ENCODE results near the gene DGUOK.
"Not testable (repeated sequence)": the region's sequence is repeated elsewhere in the genome, so short reads cannot be mapped to it uniquely, and the experiment has no call there.

Gene DGUOK

DNA sequence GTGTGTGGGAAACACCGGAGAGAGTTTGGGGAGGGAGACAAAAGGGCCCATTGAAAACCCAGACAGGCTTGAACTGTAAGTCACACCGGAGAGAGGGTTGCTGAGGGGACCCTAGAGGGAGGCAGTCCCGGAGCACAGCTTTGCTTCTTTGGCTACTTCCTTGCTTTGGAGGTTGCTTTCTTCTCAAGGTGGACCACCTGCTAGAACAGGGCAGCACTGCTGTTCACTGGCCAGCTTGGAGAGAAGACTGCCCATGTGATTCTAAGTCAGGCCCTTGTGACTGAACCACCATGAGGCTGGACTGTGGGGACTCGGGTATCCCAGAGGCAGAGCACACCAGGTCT lies 29.5 kb upstream of the DGUOK start:
- in situ Hi-C loops (cut with HindIII; ENCODE audit: low pct_ligation_motif_present, low sequenced_read_pairs): no loop called here
- no peak for DNase-seq
- Histone ChIP-seq H3K36me3 (replicated peaks) (no peaks in the 10 kb centered on the region), H3K27ac (no peak overlapping the region), H3K4me3 (ENCODE audit: low read depth, low read length) (no peak overlapping the region), H3K27me3 (replicated peaks) (no peaks in the 10 kb centered on the region)
- no peak for TF ChIP-seq CTCF (IDR thresholded peaks at IDR 0.05; ENCODE audit: low read depth, low read length, missing control alignments)

GRCh38 chr2:73897934-73898333 lies 28.7 kb upstream of the DGUOK start:
- in situ Hi-C loops (cut with HindIII; ENCODE audit: low pct_ligation_motif_present, low sequenced_read_pairs): no loop called here
- Histone ChIP-seq H3K27ac (no peak overlapping the region), H3K4me3 (ENCODE audit: low read depth, low read length) (no peak overlapping the region), H3K27me3 (replicated peaks) (no peaks in the 10 kb centered on the region), H3K36me3 (replicated peaks) (no peaks in the 10 kb centered on the region)
- no peak for DNase-seq
- TF ChIP-seq CTCF (IDR thresholded peaks at IDR 0.05; ENCODE audit: low read depth, low read length, missing control alignments): no peak

DNA sequence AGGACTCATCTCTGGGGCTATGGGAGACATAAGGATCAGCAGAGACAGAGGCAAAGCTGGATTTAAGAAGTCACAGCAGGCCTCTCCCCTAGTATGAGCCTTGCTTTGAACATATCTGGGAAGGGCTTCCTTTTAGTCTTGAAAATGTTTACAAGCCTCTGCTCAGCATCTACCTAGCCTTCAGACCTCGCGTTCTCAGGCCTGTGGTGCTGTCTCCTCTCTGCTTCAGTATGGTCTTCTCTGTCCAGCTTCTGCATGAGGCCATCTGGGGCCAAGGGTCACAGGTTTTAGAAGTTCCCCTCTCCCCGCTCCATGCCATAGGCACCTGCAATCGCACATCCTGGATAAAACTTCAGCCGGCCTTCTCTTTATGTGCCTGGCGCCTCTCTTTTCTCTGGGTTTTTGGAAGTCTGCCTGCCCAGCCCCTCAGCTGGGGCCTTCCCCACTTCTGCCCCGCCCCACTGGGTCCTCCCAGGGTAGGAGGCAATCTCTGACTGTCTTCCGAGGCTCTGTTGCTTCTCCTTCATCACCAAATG lies 26.8 kb upstream of the DGUOK start:
- TF ChIP-seq CTCF (IDR thresholded peaks at IDR 0.05; ENCODE audit: low read depth, low read length, missing control alignments): no peak
- in situ Hi-C loops (cut with HindIII; ENCODE audit: low pct_ligation_motif_present, low sequenced_read_pairs): no loop called here
- Histone ChIP-seq H3K27ac (no peak overlapping the region), H3K36me3 (replicated peaks) (no peaks in the 10 kb centered on the region), H3K4me3 (ENCODE audit: low read depth, low read length) (no peak overlapping the region), H3K27me3 (replicated peaks) (no peaks in the 10 kb centered on the region)
- DNase-seq: no peak

DNA sequence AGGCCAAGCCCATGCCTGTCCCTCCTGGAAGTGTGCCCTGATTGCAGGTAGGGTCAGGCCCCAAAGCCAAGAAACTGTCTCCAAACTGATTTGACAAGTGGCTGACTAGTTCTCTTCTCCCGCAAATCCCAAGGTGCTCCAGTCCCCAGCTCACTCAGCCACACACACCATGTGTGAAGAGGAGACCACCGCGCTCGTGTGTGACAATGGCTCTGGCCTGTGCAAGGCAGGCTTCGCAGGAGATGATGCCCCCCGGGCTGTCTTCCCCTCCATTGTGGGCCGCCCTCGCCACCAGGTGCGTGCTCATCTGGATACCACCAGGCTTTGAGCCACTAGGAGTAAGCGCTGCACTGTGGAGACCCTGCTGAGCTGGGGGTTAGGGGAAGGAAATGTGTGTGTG lies 25.5 kb upstream of the DGUOK start:
- DNase-seq: no peak
- no peak overlapping the region for H3K4me3 ChIP-seq (ENCODE audit: low read depth, low read length)
- in situ Hi-C loops (cut with HindIII; ENCODE audit: low pct_ligation_motif_present, low sequenced_read_pairs): no loop called here
- TF ChIP-seq CTCF (IDR thresholded peaks at IDR 0.05; ENCODE audit: low read depth, low read length, missing control alignments): no peak
- H3K27ac ChIP-seq: no peak overlapping the region
- H3K36me3 ChIP-seq (replicated peaks): no peaks in the 10 kb centered on the region
- H3K27me3 ChIP-seq (replicated peaks): no peaks in the 10 kb centered on the region

- no peak for TF ChIP-seq CTCF (IDR thresholded peaks at IDR 0.05; ENCODE audit: low read depth, low read length, missing control alignments)
- H3K27me3 ChIP-seq (replicated peaks): no peaks in the 10 kb centered on the region
- no peak overlapping the region for H3K27ac ChIP-seq
- in situ Hi-C loops (cut with HindIII; ENCODE audit: low pct_ligation_motif_present, low sequenced_read_pairs): no loop called here
- H3K4me3 ChIP-seq (ENCODE audit: low read depth, low read length): no peak overlapping the region
- H3K36me3 ChIP-seq (replicated peaks): no peaks in the 10 kb centered on the region
- no peak for DNase-seq
Measured at GRCh38 chr2:73902284-73902683, 24.4 kb upstream of the DGUOK start.

- no peaks in the 10 kb centered on the region for H3K36me3 ChIP-seq (replicated peaks)
- in situ Hi-C loops (cut with HindIII; ENCODE audit: low pct_ligation_motif_present, low sequenced_read_pairs): no loop called here
Measured at GRCh38 chr2:73903313-73903712, 23.4 kb upstream of the DGUOK start.

GRCh38 chr2:73903949-73904613 lies 22.6 kb upstream of the DGUOK start:
- DNase-seq; H3K4me3 ChIP-seq (ENCODE audit: low read depth, low read length); in situ Hi-C loops (cut with HindIII; ENCODE audit: low pct_ligation_motif_present, low sequenced_read_pairs); H3K36me3 ChIP-seq (replicated peaks); H3K27ac ChIP-seq; H3K27me3 ChIP-seq (replicated peaks): not testable (repeated sequence)

More at GRCh38 chr2:73903313-73903712, 23.4 kb upstream of the DGUOK start:
- no peak for TF ChIP-seq CTCF (IDR thresholded peaks at IDR 0.05; ENCODE audit: low read depth, low read length, missing control alignments)
- no peak for DNase-seq
- Histone ChIP-seq H3K4me3 (ENCODE audit: low read depth, low read length) (no peak overlapping the region), H3K27me3 (replicated peaks) (no peaks in the 10 kb centered on the region), H3K27ac (no peak overlapping the region)

Data from brain microvascular endothelial cell (primary cell).